ENCODE data around the gene MICAL3. TPM values are rescaled to one million over a fixed set of nuclear protein-coding genes. Genes with fewer than 3 reads are reported as not detected.

MICAL3 gene
- total RNA-seq, 1 donor from 2014 or later: 33.6 TPM

DNA sequence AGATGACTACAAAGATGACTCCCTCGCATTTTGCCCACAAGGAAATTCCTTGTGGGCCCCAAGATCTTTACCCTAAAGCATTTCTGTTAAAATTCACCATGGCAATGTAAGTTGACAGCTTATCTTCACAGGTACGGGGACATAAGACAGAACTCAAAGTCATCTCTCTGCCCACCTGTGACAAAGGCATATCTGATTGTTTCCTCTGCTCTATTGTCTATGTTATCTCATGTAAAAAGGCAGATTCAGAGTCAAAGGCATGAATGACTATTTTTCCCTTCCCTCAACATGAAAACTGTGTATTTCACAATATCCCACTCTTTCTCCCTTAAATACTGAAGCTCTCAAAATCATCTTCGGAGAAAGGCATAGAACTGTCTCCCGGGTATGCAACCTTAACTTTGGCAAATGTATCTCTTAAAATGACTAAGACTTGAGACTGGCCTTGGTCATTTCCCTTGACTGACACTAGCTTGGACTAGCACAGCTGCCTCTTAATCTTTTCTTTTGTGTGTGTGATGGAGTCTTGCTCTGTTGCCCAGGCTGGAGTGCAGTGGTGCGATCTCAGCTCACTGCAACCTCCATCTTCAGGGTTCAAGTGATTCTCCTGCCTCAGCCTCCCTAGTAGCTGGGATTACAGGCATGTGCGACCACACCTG, 103.2 kb downstream of the MICAL3 start:
- Histone ChIP-seq H3K36me3 (no peaks in the 10 kb centered on the region), H3K4me3 (no peak overlapping the region), H3K27me3 (peaks cover 6% of the 10 kb centered on the region), H3F3A (ENCODE audit: low read depth) (no peaks in the 10 kb centered on the region), H3K4me2 (no peak overlapping the region), H2AFZ (replicated peaks) (no peak overlapping the region), H3K9ac (no peak overlapping the region), H3K27ac (no peak overlapping the region), H4K20me1 (ENCODE audit: low read depth) (peaks cover 85% of the 10 kb centered on the region), H3K79me2 (ENCODE audit: low read depth) (peaks cover 65% of the 10 kb centered on the region), H3K4me1 (peaks cover 14% of the 10 kb centered on the region), H3K9me3 (ENCODE audit: low read depth) (no peaks in the 10 kb centered on the region)
- no peak for DNase-seq (ENCODE audit: low spot score)
- TF ChIP-seq EZH2 (IDR thresholded peaks at IDR 0.05) (no peak), EZH2phosphoT487 (IDR thresholded peaks at IDR 0.05) (no peak)
- TF ChIP-seq, protein P1, sequence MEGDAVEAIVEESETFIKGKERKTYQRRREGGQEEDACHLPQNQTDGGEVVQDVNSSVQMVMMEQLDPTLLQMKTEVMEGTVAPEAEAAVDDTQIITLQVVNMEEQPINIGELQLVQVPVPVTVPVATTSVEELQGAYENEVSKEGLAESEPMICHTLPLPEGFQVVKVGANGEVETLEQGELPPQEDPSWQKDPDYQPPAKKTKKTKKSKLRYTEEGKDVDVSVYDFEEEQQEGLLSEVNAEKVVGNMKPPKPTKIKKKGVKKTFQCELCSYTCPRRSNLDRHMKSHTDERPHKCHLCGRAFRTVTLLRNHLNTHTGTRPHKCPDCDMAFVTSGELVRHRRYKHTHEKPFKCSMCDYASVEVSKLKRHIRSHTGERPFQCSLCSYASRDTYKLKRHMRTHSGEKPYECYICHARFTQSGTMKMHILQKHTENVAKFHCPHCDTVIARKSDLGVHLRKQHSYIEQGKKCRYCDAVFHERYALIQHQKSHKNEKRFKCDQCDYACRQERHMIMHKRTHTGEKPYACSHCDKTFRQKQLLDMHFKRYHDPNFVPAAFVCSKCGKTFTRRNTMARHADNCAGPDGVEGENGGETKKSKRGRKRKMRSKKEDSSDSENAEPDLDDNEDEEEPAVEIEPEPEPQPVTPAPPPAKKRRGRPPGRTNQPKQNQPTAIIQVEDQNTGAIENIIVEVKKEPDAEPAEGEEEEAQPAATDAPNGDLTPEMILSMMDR (IDR thresholded peaks at IDR 0.05): no peak
- Mint-ChIP-seq H3K4me3 (no peak overlapping the region), H3K9me3 (no peaks in the 10 kb centered on the region), H3K27ac (no peak overlapping the region), H3K36me3 (no peaks in the 10 kb centered on the region), H3K4me1 (peaks cover 22% of the 10 kb centered on the region), H3K27me3 (ENCODE audit: insufficient read depth, low read depth) (no peaks in the 10 kb centered on the region)

DNA sequence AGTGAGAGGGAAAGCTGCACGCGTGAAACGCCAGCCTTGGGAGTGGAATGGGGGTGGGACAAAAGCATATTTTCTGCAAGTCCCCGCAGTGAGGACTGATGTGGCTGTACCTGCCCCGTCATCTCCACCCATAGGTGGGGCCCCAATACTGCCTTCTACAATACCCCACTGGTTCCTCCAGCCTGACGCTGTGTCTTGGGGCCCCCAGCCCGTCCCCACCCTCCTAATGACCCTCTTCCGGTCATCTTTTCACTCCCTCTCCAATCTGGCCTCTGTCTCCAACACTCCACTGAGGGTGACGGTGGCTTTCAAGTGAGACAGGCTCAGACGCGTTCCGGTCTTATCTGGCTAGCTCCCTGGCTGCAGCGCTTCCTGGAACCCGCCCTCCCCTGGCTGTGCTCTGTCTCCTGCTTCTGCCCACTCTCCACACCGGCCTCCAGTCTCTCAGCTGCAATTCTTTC, 104.2 kb downstream of the MICAL3 start:
- Mint-ChIP-seq H3K27me3 (ENCODE audit: insufficient read depth, low read depth) (peaks cover under 1% of the 10 kb centered on the region), H3K9me3 (no peaks in the 10 kb centered on the region), H3K27ac (no peak overlapping the region), H3K4me3 (no peak overlapping the region), H3K4me1 (peaks cover 22% of the 10 kb centered on the region), H3K36me3 (no peaks in the 10 kb centered on the region)
- Histone ChIP-seq H2AFZ (replicated peaks) (no peak overlapping the region), H4K20me1 (ENCODE audit: low read depth) (peaks cover 86% of the 10 kb centered on the region), H3K9me3 (ENCODE audit: low read depth) (no peaks in the 10 kb centered on the region), H3K36me3 (no peaks in the 10 kb centered on the region), H3F3A (ENCODE audit: low read depth) (no peaks in the 10 kb centered on the region), H3K27ac (no peak overlapping the region), H3K4me2 (peak overlapping the region; percentile 8), H3K9ac (no peak overlapping the region), H3K4me1 (peaks cover 14% of the 10 kb centered on the region), H3K27me3 (peaks cover 6% of the 10 kb centered on the region), H3K79me2 (ENCODE audit: low read depth) (peaks cover 63% of the 10 kb centered on the region), H3K4me3 (no peak overlapping the region)
- peak; percentile 59 for DNase-seq (ENCODE audit: low spot score)
- TF ChIP-seq EZH2 (IDR thresholded peaks at IDR 0.05): no peak
- TF ChIP-seq, protein P1 (IDR thresholded peaks at IDR 0.05): no peak
- TF ChIP-seq EZH2phosphoT487 (IDR thresholded peaks at IDR 0.05): no peak

DNA sequence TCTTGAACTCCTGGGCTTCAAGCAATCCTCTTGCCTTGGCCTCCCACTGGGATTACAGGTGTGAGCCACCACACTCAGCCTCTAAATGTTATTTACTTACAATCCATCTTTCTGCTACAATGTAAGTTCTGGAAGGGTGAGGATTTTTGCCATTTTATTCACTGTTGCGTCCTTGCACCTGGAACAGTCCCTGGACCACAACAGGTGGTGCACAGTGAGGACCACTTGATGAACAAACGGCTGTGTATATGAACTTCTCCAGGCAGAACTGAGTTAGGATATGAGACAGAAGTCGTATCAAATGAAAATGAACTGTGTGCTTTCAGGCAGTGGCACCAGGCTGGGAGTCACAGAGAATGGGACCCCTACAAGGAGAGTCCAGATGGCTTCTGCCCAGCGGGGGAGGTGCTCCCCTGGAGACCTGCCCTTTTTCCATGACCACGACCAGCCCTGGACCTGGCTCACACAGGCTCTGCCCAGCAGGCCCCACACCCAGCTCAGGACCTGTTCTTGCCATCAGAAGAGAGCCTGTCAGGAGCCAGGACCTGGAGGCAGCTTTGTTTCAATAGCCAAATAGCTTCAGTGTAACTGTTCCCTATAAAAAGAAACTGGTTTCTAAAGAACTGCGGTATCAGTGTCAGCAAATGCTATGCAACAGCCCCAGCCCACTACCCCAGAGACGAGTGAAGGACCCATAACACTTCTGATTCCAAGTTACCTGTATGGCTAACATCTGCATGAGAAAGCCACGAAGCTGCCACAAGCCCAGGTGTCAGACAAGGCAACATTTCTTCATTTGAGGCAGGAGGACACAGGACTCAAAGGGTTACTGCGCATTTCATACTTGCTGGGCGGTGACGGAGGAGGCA, 104.9 kb downstream of the MICAL3 start:
- Histone ChIP-seq H3K27me3 (peaks cover 6% of the 10 kb centered on the region), H3K79me2 (ENCODE audit: low read depth) (peaks cover 57% of the 10 kb centered on the region), H3K27ac (no peak overlapping the region), H4K20me1 (ENCODE audit: low read depth) (peaks cover 87% of the 10 kb centered on the region), H2AFZ (replicated peaks) (no peak overlapping the region), H3K9me3 (ENCODE audit: low read depth) (no peaks in the 10 kb centered on the region), H3K9ac (no peak overlapping the region), H3K4me1 (peaks cover 14% of the 10 kb centered on the region), H3K4me2 (peak overlapping the region; percentile 8), H3K4me3 (no peak overlapping the region), H3F3A (ENCODE audit: low read depth) (no peaks in the 10 kb centered on the region), H3K36me3 (no peaks in the 10 kb centered on the region)
- DNase-seq (ENCODE audit: low spot score): no peak
- Mint-ChIP-seq H3K4me1 (peaks cover 22% of the 10 kb centered on the region), H3K27me3 (ENCODE audit: insufficient read depth, low read depth) (peaks cover 2% of the 10 kb centered on the region), H3K4me3 (no peak overlapping the region), H3K27ac (peak overlapping the region; percentile 10), H3K36me3 (no peaks in the 10 kb centered on the region), H3K9me3 (no peaks in the 10 kb centered on the region)
- TF ChIP-seq, protein P1 (IDR thresholded peaks at IDR 0.05): no peak
- TF ChIP-seq EZH2phosphoT487 (IDR thresholded peaks at IDR 0.05) (no peak), EZH2 (IDR thresholded peaks at IDR 0.05) (no peak)

Data from neural progenitor cell (in vitro differentiated cells).